ENCODE results near the gene TRIM23.

TRIM23 gene

GRCh38 chr5:65630981-65631380 is 6.8 kb upstream of the TRIM23 start:
- TF ChIP-seq CTCF (IDR thresholded peaks at IDR 0.05; ENCODE audit: low read depth, low read length, poor library complexity, severe bottlenecking): no peak
- TF ChIP-seq EZH2phosphoT487 (IDR thresholded peaks at IDR 0.05; ENCODE audit: borderline replicate concordance, low read length): no peak
- H3K9me3 ChIP-seq (ENCODE audit: control insufficient read depth, insufficient read depth, low read length): no peaks in the 10 kb centered on the region
- H3F3A ChIP-seq (ENCODE audit: control insufficient read depth, insufficient read depth): no peaks in the 10 kb centered on the region
- H3K79me2 ChIP-seq (ENCODE audit: control insufficient read depth, low read length): peaks cover 57% of the 10 kb centered on the region
- H3K27ac ChIP-seq (ENCODE audit: low read depth, low read length): no peak overlapping the region
- peaks cover 4% of the 10 kb centered on the region for H3K4me1 ChIP-seq (ENCODE audit: control insufficient read depth, low read length)
- peaks cover 8% of the 10 kb centered on the region for H3K36me3 ChIP-seq (ENCODE audit: control insufficient read depth, low read length)
- no peak overlapping the region for H3K4me3 ChIP-seq (ENCODE audit: low read length)
- H3K9me2 ChIP-seq (replicated peaks; ENCODE audit: control insufficient read depth, low read length): no peaks in the 10 kb centered on the region
- H4K20me1 ChIP-seq (ENCODE audit: control insufficient read depth, insufficient read depth, low read depth, low read length): no peaks in the 10 kb centered on the region
- no peak overlapping the region for H3K4me2 ChIP-seq (ENCODE audit: low read length)
- H3K27me3 ChIP-seq (ENCODE audit: control insufficient read depth, low read length): no peaks in the 10 kb centered on the region

- H4K20me1 ChIP-seq (ENCODE audit: control insufficient read depth, insufficient read depth, low read depth, low read length): no peaks in the 10 kb centered on the region
- H3K27ac ChIP-seq (ENCODE audit: low read depth, low read length): peak overlapping the region; percentile 73; the same call in 1 of the 2 replicates
- peak overlapping the region; percentile 86 for H3K4me2 ChIP-seq (ENCODE audit: low read length)
- H3K27me3 ChIP-seq (ENCODE audit: control insufficient read depth, low read length): no peaks in the 10 kb centered on the region
- H3K9me2 ChIP-seq (replicated peaks; ENCODE audit: control insufficient read depth, low read length): no peaks in the 10 kb centered on the region
- no peaks in the 10 kb centered on the region for H3F3A ChIP-seq (ENCODE audit: control insufficient read depth, insufficient read depth)
- H3K36me3 ChIP-seq (ENCODE audit: control insufficient read depth, low read length): peaks cover 5% of the 10 kb centered on the region
- no peaks in the 10 kb centered on the region for H3K9me3 ChIP-seq (ENCODE audit: control insufficient read depth, insufficient read depth, low read length)
- H3K79me2 ChIP-seq (ENCODE audit: control insufficient read depth, low read length): peaks cover 81% of the 10 kb centered on the region
- peaks cover 22% of the 10 kb centered on the region for H3K4me1 ChIP-seq (ENCODE audit: control insufficient read depth, low read length)
- TF ChIP-seq CTCF (IDR thresholded peaks at IDR 0.05; ENCODE audit: low read depth, low read length, poor library complexity, severe bottlenecking) (no peak), EZH2phosphoT487 (IDR thresholded peaks at IDR 0.05; ENCODE audit: borderline replicate concordance, low read length) (no peak)
- H3K4me3 ChIP-seq (ENCODE audit: low read length): peak overlapping the region; percentile 87
These were observed 1.6 kb upstream of the TRIM23 start for GRCh38 chr5:65625743-65626142.

GRCh38 chr5:65624571-65625555 is 730 bp upstream of the TRIM23 start, which contains the start of the genes SHLD3 and TRAPPC13:
TSS of gene SHLD3 (plus strand) at chr5:65625027. CDS start at chr5:65629588, 4,561 bp downstream.
TSS of gene TRAPPC13 (plus strand) at chr5:65625027. CDS start at chr5:65625061, 34 bp downstream.
- H3K9me3 ChIP-seq (ENCODE audit: control insufficient read depth, insufficient read depth, low read length): no peaks in the 10 kb centered on the region
- H3K4me1 ChIP-seq (ENCODE audit: control insufficient read depth, low read length): peaks cover 22% of the 10 kb centered on the region
- peak within 1 kb of the TSS; percentile 87 for H3K4me3 ChIP-seq (ENCODE audit: low read length)
- H3K79me2 ChIP-seq (ENCODE audit: control insufficient read depth, low read length): peaks cover 80% of the 10 kb centered on the region
- peak within 1 kb of the TSS; percentile 73 for H3K27ac ChIP-seq (ENCODE audit: low read depth, low read length)
- H3F3A ChIP-seq (ENCODE audit: control insufficient read depth, insufficient read depth): no peaks in the 10 kb centered on the region
- TF ChIP-seq CTCF (IDR thresholded peaks at IDR 0.05; ENCODE audit: low read depth, low read length, poor library complexity, severe bottlenecking) (no peak), EZH2phosphoT487 (IDR thresholded peaks at IDR 0.05; ENCODE audit: borderline replicate concordance, low read length) (no peak)
- no peaks in the 10 kb centered on the region for H3K9me2 ChIP-seq (replicated peaks; ENCODE audit: control insufficient read depth, low read length)
- H3K4me2 ChIP-seq (ENCODE audit: low read length): peak within 1 kb of the TSS; percentile 86
- no peaks in the 10 kb centered on the region for H4K20me1 ChIP-seq (ENCODE audit: control insufficient read depth, insufficient read depth, low read depth, low read length)
- H3K27me3 ChIP-seq (ENCODE audit: control insufficient read depth, low read length): no peaks in the 10 kb centered on the region
- H3K36me3 ChIP-seq (ENCODE audit: control insufficient read depth, low read length): peaks cover 5% of the 10 kb centered on the region

Data from DOHH2 (cell line).